Skeletal muscle tissue (tissue), 4 donors: ENCODE data around the gene ACER2. TPM values are rescaled to one million over a fixed set of nuclear protein-coding genes. Genes with fewer than 3 reads are reported as not detected.

Source experiments
- H3K27ac ChIP-seq: one replicate; pipeline ENCODE4 v1.7.0; 2013; ENCODE audit warnings: mild to moderate bottlenecking, low read depth, low read length, inconsistent platforms
- H3K27me3 ChIP-seq, 3 donors: one replicate each; pipeline ENCODE4 v1.7.0; 2013; ENCODE audit warnings: low read length in 3 of 3; ENCODE audit not compliant: control insufficient read depth in 3 of 3, insufficient read depth in 3 of 3
- H3K36me3 ChIP-seq, 3 donors: one replicate each; pipeline ENCODE4 v1.7.0; 2013; ENCODE audit warnings: low read length in 3 of 3; ENCODE audit not compliant: control insufficient read depth in 3 of 3, insufficient read depth in 3 of 3
- H3K4me1 ChIP-seq, 3 donors: one replicate each; pipeline ENCODE4 v1.7.0; 2013; ENCODE audit warnings: low read length in 3 of 3, mild to moderate bottlenecking in 3 of 3; ENCODE audit not compliant: control insufficient read depth in 3 of 3, insufficient read depth in 3 of 3
- H3K4me3 ChIP-seq, 3 donors: one replicate each; pipeline ENCODE4 v1.7.0; 2013; ENCODE audit warnings: low read length in 3 of 3
- H3K9ac ChIP-seq, 3 donors: one replicate each; pipeline ENCODE4 v1.7.0; 2013; ENCODE audit warnings: low read length in 3 of 3, mild to moderate bottlenecking in 3 of 3, moderate library complexity in 2 of 3, low read depth in 1 of 3
- H3K9me3 ChIP-seq, 3 donors: one replicate each; pipeline ENCODE4 v1.7.0; 2013; ENCODE audit warnings: low read length in 3 of 3; ENCODE audit not compliant: control insufficient read depth in 3 of 3
- total RNA-seq: library from RNA; depleted of rRNA; stranded (reverse); fragments of >200 nt; gene quantifications from one replicate; pipeline ENCODE4 v1.2.3, GENCODE V29; 2014
- donor health status: Osteomylitis.

ACER2 gene
- total RNA-seq, 1 donor from 2014 or later, result 1.6 TPM

- Histone ChIP-seq H3K4me3 (peak overlapping the region in 1 of 3 donors; percentile 64), H3K9ac (peak overlapping the region in 2 of 3 donors; percentile 20 to 62), H3K36me3 (no peaks in the 10 kb centered on the region), H3K9me3 (no peaks in the 10 kb centered on the region), H3K27me3 (peaks cover 0 to 2% (median 0%) of the 10 kb centered on the region in 3 donors), H3K27ac (peak overlapping the region; percentile 76), H3K4me1 (peaks cover 4 to 11% (median 9%) of the 10 kb centered on the region in 3 donors)
These were observed 84.0 kb downstream of the ACER2 start for GRCh38 chr9:19492775-19493173.

DNA sequence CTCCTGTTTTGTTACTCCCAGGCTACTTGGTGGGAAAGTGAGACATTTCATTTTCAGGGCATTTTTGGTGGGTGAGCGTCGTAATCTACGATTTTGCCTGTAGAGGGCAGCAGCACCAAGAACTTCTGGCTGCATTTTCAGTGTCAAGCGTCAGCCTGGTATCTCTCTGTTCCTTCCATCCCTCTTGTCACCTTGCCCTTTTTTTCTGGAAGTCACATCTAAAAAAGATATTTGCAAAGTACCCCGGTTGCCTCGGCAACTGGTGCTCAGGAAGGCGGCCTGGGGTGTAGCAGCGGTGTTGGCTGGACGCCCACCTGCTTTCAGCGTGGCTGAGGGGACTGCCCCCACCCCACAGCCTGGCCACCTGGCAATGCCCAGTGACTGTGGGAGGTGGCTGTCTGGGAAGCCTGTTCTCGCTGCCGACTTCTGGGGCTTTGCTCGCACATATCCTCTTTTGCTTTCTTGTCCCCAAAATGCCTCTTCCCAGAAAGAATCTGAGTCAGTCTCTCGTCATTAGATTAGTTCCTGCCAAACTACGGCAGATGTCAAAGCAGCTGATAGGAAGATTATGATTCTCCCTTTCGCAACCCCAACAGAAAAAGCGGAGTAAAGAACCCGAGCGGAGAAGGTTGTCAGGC lies 84.5 kb downstream of the ACER2 start:
- Histone ChIP-seq H3K4me1 (peaks cover 4 to 11% (median 9%) of the 10 kb centered on the region in 3 donors), H3K27me3 (peaks cover 0 to 2% (median 0%) of the 10 kb centered on the region in 3 donors), H3K4me3 (peak overlapping the region; percentile 55 to 64 (median 59)), H3K9ac (peak overlapping the region in 2 of 3 donors; percentile 20 to 62), H3K27ac (peak overlapping the region; percentile 76), H3K36me3 (no peaks in the 10 kb centered on the region), H3K9me3 (no peaks in the 10 kb centered on the region)

DNA sequence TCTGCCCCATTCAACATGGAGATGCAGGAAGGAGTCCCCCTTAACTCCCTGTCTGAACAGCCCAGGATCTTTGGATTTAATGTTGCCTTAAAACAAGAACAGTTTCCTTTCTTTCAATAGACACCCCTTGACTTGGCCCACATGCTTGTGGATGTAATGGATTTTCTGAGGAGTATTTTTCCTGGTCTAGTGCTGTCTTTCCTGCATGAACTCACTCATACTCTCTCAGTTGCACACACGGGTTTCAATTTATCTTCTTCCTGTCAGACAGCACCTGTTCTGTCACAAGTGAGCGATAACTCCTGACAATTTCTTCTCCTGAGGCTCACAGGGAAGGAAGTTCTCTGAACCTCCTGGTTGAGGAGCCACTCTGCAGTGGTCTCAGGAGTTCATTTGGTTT lies 85.1 kb downstream of the ACER2 start:
- H3K36me3 ChIP-seq, result no peaks in the 10 kb centered on the region
- peaks cover 0 to 2% (median 0%) of the 10 kb centered on the region in 3 donors for H3K27me3 ChIP-seq
- H3K4me3 ChIP-seq, result peak overlapping the region in 2 of 3 donors; percentile 59 to 64
- no peaks in the 10 kb centered on the region for H3K9me3 ChIP-seq
- H3K9ac ChIP-seq, result peak overlapping the region in 1 of 3 donors; percentile 62
- H3K4me1 ChIP-seq, result peaks cover 4 to 11% (median 9%) of the 10 kb centered on the region in 3 donors
- H3K27ac ChIP-seq, result peak overlapping the region; percentile 76

GRCh38 chr9:19495186-19496028 lies 86.6 kb downstream of the ACER2 start:
- Histone ChIP-seq H3K27ac (no peak overlapping the region), H3K36me3 (no peaks in the 10 kb centered on the region), H3K4me3 (no peak overlapping the region), H3K9me3 (no peaks in the 10 kb centered on the region), H3K27me3 (peaks cover 0 to 2% (median 0%) of the 10 kb centered on the region in 3 donors), H3K4me1 (peaks cover 4 to 11% (median 9%) of the 10 kb centered on the region in 3 donors), H3K9ac (no peak overlapping the region)

DNA sequence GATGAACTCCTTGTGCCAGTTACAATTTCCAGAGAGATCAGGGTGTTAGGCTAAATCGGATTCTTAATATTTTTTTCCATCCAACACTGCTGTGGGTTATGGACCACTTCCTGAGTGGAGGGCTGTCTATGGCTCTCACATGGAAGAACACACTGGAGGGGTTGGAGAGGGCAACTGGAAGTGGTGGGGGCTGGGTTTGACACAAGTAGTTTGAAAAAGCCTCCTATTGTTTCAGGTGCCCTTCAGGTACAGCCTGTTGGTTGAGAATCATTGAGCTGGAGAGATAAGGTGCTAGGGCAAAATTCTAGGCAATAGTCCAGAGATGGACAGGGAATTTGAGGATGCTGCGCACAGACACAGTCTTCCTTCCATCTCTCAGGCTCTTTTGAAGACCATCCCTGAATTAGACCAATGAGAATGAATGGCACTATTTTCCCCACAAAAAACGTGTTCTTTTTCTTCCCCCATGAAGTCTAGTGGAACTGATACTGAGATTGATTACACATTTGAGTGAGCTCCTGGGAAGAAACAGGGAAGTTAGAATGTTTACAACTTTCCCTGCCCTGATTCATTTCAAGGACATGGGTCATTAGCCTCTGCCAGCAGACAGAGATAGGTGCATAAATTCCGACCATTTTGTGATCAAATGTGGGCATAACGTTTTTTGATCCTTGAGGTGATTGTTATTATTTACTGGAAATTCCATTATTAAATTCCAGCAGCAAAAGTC lies 87.7 kb downstream of the ACER2 start:
- Histone ChIP-seq H3K27ac (no peak overlapping the region), H3K9me3 (no peaks in the 10 kb centered on the region), H3K4me3 (no peak overlapping the region), H3K27me3 (peaks cover 0 to 2% (median 0%) of the 10 kb centered on the region in 3 donors), H3K4me1 (peaks cover 4 to 11% (median 9%) of the 10 kb centered on the region in 3 donors), H3K9ac (no peak overlapping the region), H3K36me3 (no peaks in the 10 kb centered on the region)

GRCh38 chr9:19497276-19497675 lies 88.5 kb downstream of the ACER2 start:
- peaks cover 0 to 2% (median 0%) of the 10 kb centered on the region in 3 donors for H3K27me3 ChIP-seq
- H3K36me3 ChIP-seq, result no peaks in the 10 kb centered on the region
- peaks cover 4 to 11% (median 9%) of the 10 kb centered on the region in 3 donors for H3K4me1 ChIP-seq
- no peak overlapping the region for H3K9ac ChIP-seq
- H3K27ac ChIP-seq, result no peak overlapping the region
- H3K4me3 ChIP-seq, result no peak overlapping the region
- no peaks in the 10 kb centered on the region for H3K9me3 ChIP-seq

DNA sequence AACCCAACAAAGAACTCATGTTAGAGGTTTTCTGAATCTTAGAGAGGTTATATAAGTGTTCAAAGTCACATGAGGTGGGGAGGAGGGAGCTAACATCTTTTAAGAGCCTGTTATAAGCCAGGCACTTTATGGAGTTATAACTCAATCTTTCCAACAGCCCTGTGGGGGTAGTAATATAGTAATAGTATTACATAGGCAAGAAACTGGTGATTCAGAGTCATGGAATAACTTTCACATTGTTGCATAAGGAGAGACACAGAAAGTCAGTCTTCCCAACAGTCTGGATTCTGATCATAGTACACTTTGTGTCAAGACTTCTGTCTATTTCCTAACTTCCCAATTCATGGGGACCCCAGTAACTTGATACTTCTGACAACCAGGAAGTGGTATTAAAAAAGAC lies 89.2 kb downstream of the ACER2 start:
- Histone ChIP-seq H3K4me1 (peaks cover 4 to 9% (median 8%) of the 10 kb centered on the region in 3 donors), H3K9me3 (no peaks in the 10 kb centered on the region), H3K27me3 (peaks cover 0 to 2% (median 0%) of the 10 kb centered on the region in 3 donors), H3K4me3 (no peak overlapping the region), H3K36me3 (no peaks in the 10 kb centered on the region), H3K27ac (no peak overlapping the region), H3K9ac (no peak overlapping the region)

Other genes with a start within 250 kb of the ACER2 start
- 74.6 TPM for gene DENND4C, start 178.3 kb upstream of the ACER2 start, total RNA-seq
- 2,380 TPM for gene RPS6, start 28.8 kb upstream of the ACER2 start, total RNA-seq